Esophagus muscularis mucosa (tissue), 4 donors: ENCODE results near the gene CNP.

Experiments
- EP300 ChIP-seq: sonication (generic); formaldehyde crosslinking; IDR thresholded peaks from one replicate; pipeline ENCODE4 v1.6.1; 2017; ENCODE audit warnings: antibody characterized with exemption
- POLR2A ChIP-seq: fragments of 450-650 bp; IDR thresholded peaks from one replicate; pipeline ENCODE4 v1.6.1; 2017; ENCODE audit warnings: antibody characterized with exemption, moderate library complexity, mild to moderate bottlenecking, low read depth
- POLR2AphosphoS5 ChIP-seq, 2 donors: sonication (generic); formaldehyde crosslinking; IDR thresholded peaks; one replicate each; pipeline ENCODE4 v1.6.1; 2017; ENCODE audit warnings: antibody characterized with exemption in 2 of 2
- TF ChIP-seq, protein P1 (sequence below), 3 experiments: fragments of 200-600 bp in 2 of 3; fragments of 450-650 bp in 1 of 3; sonication (generic) in 2 of 3; IDR thresholded peaks; one replicate each; pipeline ENCODE4 v1.5.1; 2017 to 2019; ENCODE audit warnings: antibody characterized with exemption in 3 of 3, mild to moderate bottlenecking in 2 of 3, moderate library complexity in 1 of 3

DNA sequence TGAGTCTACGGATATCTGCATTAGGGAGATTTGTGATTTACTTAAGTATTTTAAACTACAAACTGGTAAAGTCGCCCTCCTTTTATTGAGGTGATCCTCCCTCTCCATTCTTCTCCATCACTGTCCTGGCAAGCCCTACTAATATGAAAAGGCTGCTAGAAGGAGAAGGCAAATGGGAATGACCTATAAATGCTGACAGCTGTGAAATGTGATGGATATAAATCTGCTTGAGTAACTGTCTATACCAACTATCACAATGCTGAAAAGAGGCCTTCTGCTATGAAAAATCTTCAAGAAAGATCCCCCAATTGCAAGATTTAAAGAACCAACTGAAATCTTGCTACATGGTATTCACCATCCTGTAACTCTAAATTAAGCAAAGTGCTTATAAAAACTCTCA is 35.1 kb downstream of the CNP start:
- TF ChIP-seq, protein P1, sequence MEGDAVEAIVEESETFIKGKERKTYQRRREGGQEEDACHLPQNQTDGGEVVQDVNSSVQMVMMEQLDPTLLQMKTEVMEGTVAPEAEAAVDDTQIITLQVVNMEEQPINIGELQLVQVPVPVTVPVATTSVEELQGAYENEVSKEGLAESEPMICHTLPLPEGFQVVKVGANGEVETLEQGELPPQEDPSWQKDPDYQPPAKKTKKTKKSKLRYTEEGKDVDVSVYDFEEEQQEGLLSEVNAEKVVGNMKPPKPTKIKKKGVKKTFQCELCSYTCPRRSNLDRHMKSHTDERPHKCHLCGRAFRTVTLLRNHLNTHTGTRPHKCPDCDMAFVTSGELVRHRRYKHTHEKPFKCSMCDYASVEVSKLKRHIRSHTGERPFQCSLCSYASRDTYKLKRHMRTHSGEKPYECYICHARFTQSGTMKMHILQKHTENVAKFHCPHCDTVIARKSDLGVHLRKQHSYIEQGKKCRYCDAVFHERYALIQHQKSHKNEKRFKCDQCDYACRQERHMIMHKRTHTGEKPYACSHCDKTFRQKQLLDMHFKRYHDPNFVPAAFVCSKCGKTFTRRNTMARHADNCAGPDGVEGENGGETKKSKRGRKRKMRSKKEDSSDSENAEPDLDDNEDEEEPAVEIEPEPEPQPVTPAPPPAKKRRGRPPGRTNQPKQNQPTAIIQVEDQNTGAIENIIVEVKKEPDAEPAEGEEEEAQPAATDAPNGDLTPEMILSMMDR (IDR thresholded peaks at IDR 0.05): no peak
- TF ChIP-seq POLR2A: no peak
- no peak for TF ChIP-seq POLR2AphosphoS5 (IDR thresholded peaks at IDR 0.05)
- TF ChIP-seq EP300: no peak
